ENCODE results near the gene PI4K2B. TPM values are rescaled to one million over a fixed set of nuclear protein-coding genes. Genes with fewer than 3 reads are reported as not detected.

The PI4K2B gene
- 20.4 TPM for total RNA-seq
- 24.0 TPM for polyA plus RNA-seq
- long read RNA-seq, donor 1, partial matches to known transcripts, result 0 of 1 reads
- long read RNA-seq, donor 1, other reads (novel, unspliced or antisense), result 0 of 1 reads
- long read RNA-seq, donor 2, result 0 reads
- long read RNA-seq, donor 3, transcript PI4K2B-201 (10 exons, 3,540 nt), result major isoform, 8 of 8 reads
- long read RNA-seq, donor 3, partial matches to known transcripts, result 0 of 8 reads
- long read RNA-seq, donor 3, other reads (novel, unspliced or antisense), result 0 of 8 reads
- long read RNA-seq, donor 4, partial matches to known transcripts, result 0 of 3 reads
- long read RNA-seq, donor 4, other reads (novel, unspliced or antisense), result 0 of 3 reads
- long read RNA-seq, donor 5, partial matches to known transcripts, result 7 of 11 reads
- long read RNA-seq, donor 5, other reads (novel, unspliced or antisense), result 0 of 11 reads
- long read RNA-seq, donor 6, transcript PI4K2B-201 (10 exons, 3,540 nt), result major isoform, 9 of 15 reads
- long read RNA-seq, donor 6, partial matches to known transcripts, result 6 of 15 reads
- long read RNA-seq, donor 6, other reads (novel, unspliced or antisense), result 0 of 15 reads
- long read RNA-seq, donor 7, transcript PI4K2B-201 (10 exons, 3,540 nt), result major isoform, 5 of 5 reads
- long read RNA-seq, donor 7, partial matches to known transcripts, result 0 of 5 reads
- long read RNA-seq, donor 7, other reads (novel, unspliced or antisense), result 0 of 5 reads
- long read RNA-seq, donor 8, partial matches to known transcripts, result 0 of 4 reads
- long read RNA-seq, donor 8, other reads (novel, unspliced or antisense), result 0 of 4 reads
- long read RNA-seq, donor 9, transcript PI4K2B-201 (10 exons, 3,540 nt), result major isoform, 7 of 7 reads
- long read RNA-seq, donor 9, partial matches to known transcripts, result 0 of 7 reads
- long read RNA-seq, donor 9, other reads (novel, unspliced or antisense), result 0 of 7 reads
- long read RNA-seq, donor 10, partial matches to known transcripts, result 0 of 4 reads
- long read RNA-seq, donor 10, other reads (novel, unspliced or antisense), result 0 of 4 reads

GRCh38 chr4:25233737-25234389, at the start of gene PI4K2B:
Gene PI4K2B (plus strand): TSS chr4:25234033. CDS start chr4:25234164, 131 bp downstream.
- Histone ChIP-seq H3K36me3 (ENCODE audit: control insufficient read depth in 2 of 2, insufficient read depth in 2 of 2, low read length in 1 of 2) (peaks cover 0 to 5% of the 10 kb centered on the region in 2 donors), H3K4me3 (ENCODE audit: low read length in 2 of 2) (peak within 1 kb of the TSS; percentile 64 to 83), H3K9me3 (ENCODE audit: control insufficient read depth in 2 of 2, insufficient read depth in 1 of 2, low read length in 1 of 2) (peaks cover 0 to 15% of the 10 kb centered on the region in 2 donors), H3K27ac (ENCODE audit: low read depth in 1 of 2, low read length in 1 of 2) (peak within 1 kb of the TSS; percentile 91 to 94), H3K27me3 (ENCODE audit: control insufficient read depth in 2 of 2, insufficient read depth in 1 of 2, low read length in 1 of 2) (no peaks in the 10 kb centered on the region), H3K4me1 (ENCODE audit: control insufficient read depth in 2 of 2, insufficient read depth in 2 of 2, low read length in 2 of 2) (peaks cover 6 to 9% of the 10 kb centered on the region in 2 donors)
- DNase-seq (ENCODE audit: low read depth in 6 of 9, low spot score in 9 of 9), result peak; percentile 42 to 95 (median 87)
- under 1% methylated on average over 72 of the region's 72 CpGs for WGBS

- H3K4me1 ChIP-seq (ENCODE audit: control insufficient read depth in 2 of 2, insufficient read depth in 2 of 2, low read length in 2 of 2), result peaks cover 3 to 5% of the 10 kb centered on the region in 2 donors
- no peaks in the 10 kb centered on the region for H3K9me3 ChIP-seq (ENCODE audit: control insufficient read depth in 2 of 2, insufficient read depth in 1 of 2, low read length in 1 of 2)
- no peak overlapping the region for H3K27ac ChIP-seq (ENCODE audit: low read depth in 1 of 2, low read length in 1 of 2)
- no peaks in the 10 kb centered on the region for H3K36me3 ChIP-seq (ENCODE audit: control insufficient read depth in 2 of 2, insufficient read depth in 2 of 2, low read length in 1 of 2)
- H3K27me3 ChIP-seq (ENCODE audit: control insufficient read depth in 2 of 2, insufficient read depth in 1 of 2, low read length in 1 of 2), result no peaks in the 10 kb centered on the region
- no peak for DNase-seq (ENCODE audit: low read depth in 6 of 9, low spot score in 9 of 9)
- 76% methylated on average over 4 of the region's 4 CpGs for WGBS
- H3K4me3 ChIP-seq (ENCODE audit: low read length in 2 of 2), result no peak overlapping the region
Observed at GRCh38 chr4:25184056-25184455, 49.8 kb upstream of the PI4K2B start.

GRCh38 chr4:25190407-25190806, 43.4 kb upstream of the PI4K2B start:
- Histone ChIP-seq H3K27ac (ENCODE audit: low read depth in 1 of 2, low read length in 1 of 2) (no peak overlapping the region), H3K9me3 (ENCODE audit: control insufficient read depth in 2 of 2, insufficient read depth in 1 of 2, low read length in 1 of 2) (no peaks in the 10 kb centered on the region), H3K36me3 (ENCODE audit: control insufficient read depth in 2 of 2, insufficient read depth in 2 of 2, low read length in 1 of 2) (no peaks in the 10 kb centered on the region), H3K27me3 (ENCODE audit: control insufficient read depth in 2 of 2, insufficient read depth in 1 of 2, low read length in 1 of 2) (no peaks in the 10 kb centered on the region), H3K4me3 (ENCODE audit: low read length in 2 of 2) (no peak overlapping the region), H3K4me1 (ENCODE audit: control insufficient read depth in 2 of 2, insufficient read depth in 2 of 2, low read length in 2 of 2) (peaks cover 0 to 7% of the 10 kb centered on the region in 2 donors)
- 90% methylated on average over 2 of the region's 2 CpGs for WGBS
- no peak for DNase-seq (ENCODE audit: low read depth in 6 of 9, low spot score in 9 of 9)

- Histone ChIP-seq H3K36me3 (ENCODE audit: control insufficient read depth in 2 of 2, insufficient read depth in 2 of 2, low read length in 1 of 2) (peaks cover 3 to 4% of the 10 kb centered on the region in 2 donors), H3K27me3 (ENCODE audit: control insufficient read depth in 2 of 2, insufficient read depth in 1 of 2, low read length in 1 of 2) (no peaks in the 10 kb centered on the region), H3K4me1 (ENCODE audit: control insufficient read depth in 2 of 2, insufficient read depth in 2 of 2, low read length in 2 of 2) (peaks cover 0 to 7% of the 10 kb centered on the region in 2 donors), H3K27ac (ENCODE audit: low read depth in 1 of 2, low read length in 1 of 2) (no peak overlapping the region), H3K9me3 (ENCODE audit: control insufficient read depth in 2 of 2, insufficient read depth in 1 of 2, low read length in 1 of 2) (no peaks in the 10 kb centered on the region), H3K4me3 (ENCODE audit: low read length in 2 of 2) (no peak overlapping the region)
- 98% methylated on average over 2 of the region's 2 CpGs for WGBS
- DNase-seq (ENCODE audit: low read depth in 6 of 9, low spot score in 9 of 9), result no peak
Observed at GRCh38 chr4:25198713-25199112, 35.1 kb upstream of the PI4K2B start.

- no peak overlapping the region for H3K27ac ChIP-seq (ENCODE audit: low read depth in 1 of 2, low read length in 1 of 2)
- peaks cover 0 to 3% of the 10 kb centered on the region in 2 donors for H3K4me1 ChIP-seq (ENCODE audit: control insufficient read depth in 2 of 2, insufficient read depth in 2 of 2, low read length in 2 of 2)
- 98% methylated on average over 1 of the region's 1 CpG for WGBS
- no peaks in the 10 kb centered on the region for H3K9me3 ChIP-seq (ENCODE audit: control insufficient read depth in 2 of 2, insufficient read depth in 1 of 2, low read length in 1 of 2)
- no peak overlapping the region for H3K4me3 ChIP-seq (ENCODE audit: low read length in 2 of 2)
- no peaks in the 10 kb centered on the region for H3K27me3 ChIP-seq (ENCODE audit: control insufficient read depth in 2 of 2, insufficient read depth in 1 of 2, low read length in 1 of 2)
- no peak for DNase-seq (ENCODE audit: low read depth in 6 of 9, low spot score in 9 of 9)
- H3K36me3 ChIP-seq (ENCODE audit: control insufficient read depth in 2 of 2, insufficient read depth in 2 of 2, low read length in 1 of 2), result no peaks in the 10 kb centered on the region
Observed at GRCh38 chr4:25207997-25208396, 25.8 kb upstream of the PI4K2B start.

- Histone ChIP-seq H3K27me3 (ENCODE audit: control insufficient read depth in 2 of 2, insufficient read depth in 1 of 2, low read length in 1 of 2) (no peaks in the 10 kb centered on the region), H3K9me3 (ENCODE audit: control insufficient read depth in 2 of 2, insufficient read depth in 1 of 2, low read length in 1 of 2) (no peaks in the 10 kb centered on the region), H3K36me3 (ENCODE audit: control insufficient read depth in 2 of 2, insufficient read depth in 2 of 2, low read length in 1 of 2) (no peaks in the 10 kb centered on the region), H3K27ac (ENCODE audit: low read depth in 1 of 2, low read length in 1 of 2) (no peak overlapping the region), H3K4me1 (ENCODE audit: control insufficient read depth in 2 of 2, insufficient read depth in 2 of 2, low read length in 2 of 2) (peaks cover 0 to 3% of the 10 kb centered on the region in 2 donors), H3K4me3 (ENCODE audit: low read length in 2 of 2) (no peak overlapping the region)
- WGBS, result 95% methylated on average over 1 of the region's 1 CpG
- no peak for DNase-seq (ENCODE audit: low read depth in 6 of 9, low spot score in 9 of 9)
Observed at GRCh38 chr4:25209702-25210101, 24.1 kb upstream of the PI4K2B start.

- Histone ChIP-seq H3K4me1 (ENCODE audit: control insufficient read depth in 2 of 2, insufficient read depth in 2 of 2, low read length in 2 of 2) (no peaks in the 10 kb centered on the region), H3K9me3 (ENCODE audit: control insufficient read depth in 2 of 2, insufficient read depth in 1 of 2, low read length in 1 of 2) (no peaks in the 10 kb centered on the region), H3K27ac (ENCODE audit: low read depth in 1 of 2, low read length in 1 of 2) (no peak overlapping the region), H3K27me3 (ENCODE audit: control insufficient read depth in 2 of 2, insufficient read depth in 1 of 2, low read length in 1 of 2) (no peaks in the 10 kb centered on the region), H3K4me3 (ENCODE audit: low read length in 2 of 2) (no peak overlapping the region), H3K36me3 (ENCODE audit: control insufficient read depth in 2 of 2, insufficient read depth in 2 of 2, low read length in 1 of 2) (no peaks in the 10 kb centered on the region)
- WGBS, result 98% methylated on average over 3 of the region's 3 CpGs
- no peak for DNase-seq (ENCODE audit: low read depth in 6 of 9, low spot score in 9 of 9)
Observed at GRCh38 chr4:25211721-25212120, 22.1 kb upstream of the PI4K2B start.

GRCh38 chr4:25212822-25213221, 21.0 kb upstream of the PI4K2B start:
- H3K4me1 ChIP-seq (ENCODE audit: control insufficient read depth in 2 of 2, insufficient read depth in 2 of 2, low read length in 2 of 2), result no peaks in the 10 kb centered on the region
- H3K27ac ChIP-seq (ENCODE audit: low read depth in 1 of 2, low read length in 1 of 2), result no peak overlapping the region
- 98% methylated on average over 1 of the region's 1 CpG for WGBS
- no peak for DNase-seq (ENCODE audit: low read depth in 6 of 9, low spot score in 9 of 9)
- no peaks in the 10 kb centered on the region for H3K27me3 ChIP-seq (ENCODE audit: control insufficient read depth in 2 of 2, insufficient read depth in 1 of 2, low read length in 1 of 2)
- H3K36me3 ChIP-seq (ENCODE audit: control insufficient read depth in 2 of 2, insufficient read depth in 2 of 2, low read length in 1 of 2), result peaks cover 0 to 3% of the 10 kb centered on the region in 2 donors
- no peak overlapping the region for H3K4me3 ChIP-seq (ENCODE audit: low read length in 2 of 2)
- no peaks in the 10 kb centered on the region for H3K9me3 ChIP-seq (ENCODE audit: control insufficient read depth in 2 of 2, insufficient read depth in 1 of 2, low read length in 1 of 2)

Measured in thymus (tissue), 14 donors.